Measurements from ENCODE around the gene DGUOK.

The DGUOK gene

DNA sequence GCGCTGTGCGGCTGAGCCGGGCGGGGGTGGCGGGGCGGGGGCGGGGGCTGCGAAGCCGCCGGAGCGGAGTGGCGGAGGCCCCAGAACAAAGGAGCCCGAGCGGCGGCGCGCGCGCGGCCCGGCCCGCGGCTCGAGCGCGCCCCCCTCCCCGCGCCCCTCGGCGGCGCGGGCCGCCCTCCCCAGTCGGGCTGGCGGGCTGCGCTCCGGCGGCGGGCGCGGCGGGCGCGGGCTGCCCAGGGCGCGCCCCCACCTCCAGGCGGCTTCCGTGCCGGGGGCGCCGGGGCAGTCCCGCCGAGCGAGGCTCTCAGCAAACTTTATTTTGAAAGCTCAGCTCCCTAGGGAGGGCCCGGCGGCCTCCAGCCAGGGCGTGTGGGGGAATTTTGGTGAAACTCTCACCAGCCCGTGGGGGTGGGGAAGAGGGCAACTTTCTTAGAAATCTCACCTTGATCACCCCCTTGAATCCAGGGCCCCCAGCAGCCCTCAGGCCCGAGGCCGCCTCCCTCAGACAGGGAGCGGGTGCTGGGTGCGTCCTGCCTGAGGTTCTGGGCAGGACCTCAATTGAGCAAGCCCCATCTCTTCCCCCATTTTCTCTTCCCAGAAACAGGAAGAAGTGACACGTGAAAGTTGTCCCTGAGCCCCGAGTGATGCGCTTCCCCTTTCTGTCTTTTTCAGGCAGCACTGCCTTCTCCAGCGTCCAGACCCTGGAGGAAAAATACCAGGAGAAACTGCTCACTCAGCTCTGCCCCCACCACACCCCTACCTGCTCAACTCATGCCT is 58.8 kb downstream of the DGUOK start:
- DNase-seq (ENCODE audit: low spot score), result peak; percentile 80
- in situ Hi-C loops (cut with MboI; ENCODE audit: low sequenced_read_pairs, unreplicated experiment), result no loop called here

DNA sequence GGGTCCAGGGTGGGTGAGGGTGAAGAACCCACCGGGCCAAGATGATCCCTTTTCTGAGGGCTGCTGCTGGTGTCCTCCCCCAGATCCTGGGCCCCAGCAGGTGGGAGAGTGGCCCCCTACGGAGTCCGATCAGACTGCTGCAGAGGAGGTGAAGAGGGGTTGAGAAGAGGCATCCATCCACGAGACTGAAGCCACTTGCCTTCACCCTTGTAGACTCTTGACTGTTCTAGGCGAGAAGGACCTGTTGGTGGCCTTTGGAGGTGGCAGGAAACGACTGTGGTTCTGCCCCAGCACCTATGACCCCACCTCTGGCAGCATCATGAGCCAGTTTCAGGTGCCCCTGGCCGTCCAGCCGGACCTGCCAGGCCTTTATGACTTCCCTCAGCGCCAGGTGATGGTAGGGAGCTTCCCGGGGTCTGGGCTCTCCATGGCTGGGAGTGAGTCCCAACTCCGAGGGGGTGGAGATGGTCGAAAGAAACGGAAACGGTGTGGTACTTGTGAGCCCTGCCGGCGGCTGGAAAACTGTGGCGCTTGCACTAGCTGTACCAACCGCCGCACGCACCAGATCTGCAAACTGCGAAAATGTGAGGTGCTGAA is 59.5 kb downstream of the DGUOK start:
- DNase-seq (ENCODE audit: low spot score), result no peak

More for the DNA sequence above, 58.8 kb downstream of the DGUOK start:
- TF ChIP-seq, protein P1, sequence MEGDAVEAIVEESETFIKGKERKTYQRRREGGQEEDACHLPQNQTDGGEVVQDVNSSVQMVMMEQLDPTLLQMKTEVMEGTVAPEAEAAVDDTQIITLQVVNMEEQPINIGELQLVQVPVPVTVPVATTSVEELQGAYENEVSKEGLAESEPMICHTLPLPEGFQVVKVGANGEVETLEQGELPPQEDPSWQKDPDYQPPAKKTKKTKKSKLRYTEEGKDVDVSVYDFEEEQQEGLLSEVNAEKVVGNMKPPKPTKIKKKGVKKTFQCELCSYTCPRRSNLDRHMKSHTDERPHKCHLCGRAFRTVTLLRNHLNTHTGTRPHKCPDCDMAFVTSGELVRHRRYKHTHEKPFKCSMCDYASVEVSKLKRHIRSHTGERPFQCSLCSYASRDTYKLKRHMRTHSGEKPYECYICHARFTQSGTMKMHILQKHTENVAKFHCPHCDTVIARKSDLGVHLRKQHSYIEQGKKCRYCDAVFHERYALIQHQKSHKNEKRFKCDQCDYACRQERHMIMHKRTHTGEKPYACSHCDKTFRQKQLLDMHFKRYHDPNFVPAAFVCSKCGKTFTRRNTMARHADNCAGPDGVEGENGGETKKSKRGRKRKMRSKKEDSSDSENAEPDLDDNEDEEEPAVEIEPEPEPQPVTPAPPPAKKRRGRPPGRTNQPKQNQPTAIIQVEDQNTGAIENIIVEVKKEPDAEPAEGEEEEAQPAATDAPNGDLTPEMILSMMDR (IDR thresholded peaks at IDR 0.05; ENCODE audit: borderline replicate concordance, control extremely low read depth, extremely low read depth, insufficient read depth, missing control alignments), result no peak

DNA sequence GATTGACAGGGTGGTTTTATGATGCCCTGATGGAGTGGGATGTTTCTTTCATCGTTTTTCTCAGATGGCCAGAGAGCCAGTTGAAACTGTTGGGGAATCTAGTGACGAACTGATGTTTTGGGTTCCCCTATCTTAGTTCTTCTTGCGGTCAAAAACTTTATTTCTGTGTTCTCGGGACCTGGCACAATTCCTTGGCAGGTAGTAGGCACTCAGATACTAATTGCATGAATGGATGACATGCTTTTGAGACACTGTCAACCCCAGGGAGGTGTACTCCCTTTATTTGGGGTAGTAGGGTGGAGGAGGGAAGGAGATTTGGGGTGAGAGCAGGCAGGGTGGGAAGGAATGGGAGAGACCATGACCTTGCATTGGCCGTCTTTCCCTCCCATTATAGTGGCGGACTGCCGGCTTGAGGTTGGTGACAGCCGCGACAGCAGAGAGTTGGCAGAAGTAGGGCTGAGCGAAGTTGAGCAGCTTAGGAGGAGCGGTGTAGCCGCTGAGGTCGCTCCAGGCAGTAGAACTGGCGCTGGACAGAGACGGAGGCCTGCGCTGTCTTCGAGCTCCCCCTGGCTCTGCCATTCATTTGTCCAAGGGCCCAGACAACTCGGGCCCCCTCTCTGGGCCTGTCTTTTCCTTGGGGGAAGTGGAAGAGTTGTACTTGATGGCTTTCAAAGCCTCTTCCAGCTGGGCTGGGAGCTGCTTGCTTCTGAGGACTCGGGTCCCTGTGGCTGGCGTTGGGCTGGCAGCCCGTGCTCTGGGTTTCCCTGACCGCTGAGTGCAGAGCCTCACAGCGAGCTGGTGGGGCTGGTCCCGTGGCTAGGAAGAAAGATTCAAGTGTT is 60.6 kb downstream of the DGUOK start:
- in situ Hi-C loops (cut with MboI; ENCODE audit: low sequenced_read_pairs, unreplicated experiment), result no loop called here
- peak; percentile 61 for DNase-seq (ENCODE audit: low spot score)
- TF ChIP-seq, protein P1 (IDR thresholded peaks at IDR 0.05; ENCODE audit: borderline replicate concordance, control extremely low read depth, extremely low read depth, insufficient read depth, missing control alignments), result peak; percentile 19

More for the DNA sequence above, 59.5 kb downstream of the DGUOK start:
- in situ Hi-C loops (cut with MboI; ENCODE audit: low sequenced_read_pairs, unreplicated experiment), result no loop called here
- TF ChIP-seq, protein P1 (IDR thresholded peaks at IDR 0.05; ENCODE audit: borderline replicate concordance, control extremely low read depth, extremely low read depth, insufficient read depth, missing control alignments), result no peak

DNA sequence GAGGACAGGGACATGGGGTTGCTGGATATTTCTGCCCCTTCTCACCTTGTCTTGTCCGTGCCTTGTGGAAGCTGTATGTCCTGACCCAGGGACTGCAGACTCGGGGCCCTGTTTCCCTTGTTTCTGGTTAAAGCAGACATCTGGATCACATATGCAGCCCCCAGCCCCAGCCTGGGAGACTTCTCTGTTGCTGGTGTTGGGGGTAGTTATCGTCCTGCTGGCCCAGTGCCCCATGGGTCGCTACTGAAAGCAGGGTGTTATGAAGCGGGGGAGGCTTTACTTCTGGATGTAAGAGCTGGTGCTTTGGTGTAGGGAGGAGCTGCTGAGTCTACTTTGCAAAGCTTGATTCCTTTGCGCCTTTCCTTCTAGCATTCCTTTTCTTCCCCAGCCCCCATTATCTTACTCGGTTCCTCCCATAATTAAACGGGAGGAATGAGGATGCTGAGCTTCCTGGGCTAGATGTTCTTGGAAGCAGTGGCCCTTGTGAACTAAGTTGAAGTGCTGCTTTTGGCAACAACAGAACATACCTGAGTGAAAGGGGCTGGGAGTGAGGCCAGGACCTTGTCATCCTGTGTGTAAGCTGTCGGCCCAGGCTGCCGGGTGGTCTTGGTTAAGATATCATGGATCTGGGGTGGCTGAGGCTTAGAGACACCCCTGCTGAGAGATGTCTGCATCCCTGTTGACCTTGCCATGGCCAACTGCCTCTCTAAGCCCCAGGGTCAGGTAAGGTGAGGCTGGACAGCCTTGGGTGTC is 61.4 kb downstream of the DGUOK start:
- no peak for DNase-seq (ENCODE audit: low spot score)
- in situ Hi-C loops (cut with MboI; ENCODE audit: low sequenced_read_pairs, unreplicated experiment), result no loop called here

DNA sequence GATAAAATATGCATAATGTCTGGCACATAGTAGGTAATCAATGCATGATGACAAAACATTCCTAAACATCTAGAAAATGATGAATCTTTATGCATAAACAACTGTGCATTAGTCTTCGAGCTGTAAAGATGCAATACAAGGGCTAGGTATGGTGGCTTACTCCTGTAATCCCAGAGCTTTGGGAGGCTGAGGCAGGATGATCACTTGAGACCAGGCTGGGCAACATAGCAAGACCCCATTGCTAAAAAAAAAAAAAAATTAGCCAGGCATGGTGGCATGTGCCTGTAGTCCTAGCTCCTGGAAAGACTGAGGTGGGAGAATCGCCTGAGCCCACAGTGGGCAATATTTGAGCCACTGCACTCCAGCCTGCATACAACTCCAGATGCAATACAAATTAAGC is 63.3 kb downstream of the DGUOK start:
- TF ChIP-seq, protein P1 (IDR thresholded peaks at IDR 0.05; ENCODE audit: borderline replicate concordance, control extremely low read depth, extremely low read depth, insufficient read depth, missing control alignments), result no peak
- no peak for DNase-seq (ENCODE audit: low spot score)
- in situ Hi-C loops (cut with MboI; ENCODE audit: low sequenced_read_pairs, unreplicated experiment), result no loop called here

More for the DNA sequence above, 61.4 kb downstream of the DGUOK start:
- TF ChIP-seq, protein P1 (IDR thresholded peaks at IDR 0.05; ENCODE audit: borderline replicate concordance, control extremely low read depth, extremely low read depth, insufficient read depth, missing control alignments), result no peak

DNA sequence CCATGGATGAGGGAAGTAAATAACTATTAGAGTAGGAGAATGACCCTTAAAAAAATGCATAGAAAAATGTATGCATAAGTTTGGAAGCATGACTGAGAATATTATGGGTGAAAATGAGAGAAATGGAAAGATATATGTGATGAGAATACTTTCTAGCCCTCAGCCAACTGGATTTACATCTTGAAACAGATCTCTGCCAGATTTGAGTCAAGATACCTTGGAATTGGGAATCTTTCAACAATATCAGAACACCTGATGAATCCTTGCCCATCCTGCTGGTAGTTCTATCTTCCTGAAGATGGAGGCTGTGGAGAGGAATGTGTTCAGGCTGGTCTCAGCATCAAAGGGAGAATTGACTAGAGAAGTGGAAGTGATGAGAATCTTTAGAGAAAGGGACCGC is 63.9 kb downstream of the DGUOK start:
- in situ Hi-C loops (cut with MboI; ENCODE audit: low sequenced_read_pairs, unreplicated experiment), result no loop called here
- TF ChIP-seq, protein P1 (IDR thresholded peaks at IDR 0.05; ENCODE audit: borderline replicate concordance, control extremely low read depth, extremely low read depth, insufficient read depth, missing control alignments), result no peak
- no peak for DNase-seq (ENCODE audit: low spot score)
